WTC11 (cell line): ENCODE data around the gene LIMA1. TPM values are rescaled to one million over a fixed set of nuclear protein-coding genes. Genes with fewer than 3 reads are reported as not detected.
A peak's percentile ranks its signal among the peaks of the same experiment; 100 is the strongest.

Experiments used
- ATAC-seq: fragments of 200-7000 bp; cut with Tn5 transposase; 2 replicates; pipeline ENCODE4 v1.10.0; 2021; ENCODE audit warnings: mild to moderate bottlenecking, moderate library complexity
- CTCF ChIA-PET: fragments of 300-600 bp; sonication (Branson Sonifier 250); formaldehyde crosslinking; loops from one replicate; lab custom pipeline; 2021; ENCODE audit warnings: antibody characterized with exemption; lab: Charles Lee
- POLR2A ChIA-PET: fragments of 350-600 bp; sonication (Branson Sonifier 250); formaldehyde crosslinking; loops from one replicate; lab custom pipeline; 2021; ENCODE audit warnings: antibody characterized with exemption; lab: Charles Lee
- DNase-seq: peaks from one replicate; pipeline ENCODE4 v3.0.0; 2021; ENCODE audit warnings: low spot score
- H3K27ac Mint-ChIP-seq: 2 replicates; pipeline ENCODE4 v1.8.0; 2021; ENCODE audit warnings: mixed read lengths
- H3K27me3 Mint-ChIP-seq: 2 replicates; pipeline ENCODE4 v1.8.0; 2021; ENCODE audit warnings: low read depth, mild to moderate bottlenecking, moderate library complexity, mixed read lengths
- H3K36me3 Mint-ChIP-seq: 2 replicates; pipeline ENCODE4 v1.8.0; 2021; ENCODE audit warnings: mixed read lengths
- H3K4me1 Mint-ChIP-seq: 2 replicates; pipeline ENCODE4 v1.8.0; 2022; ENCODE audit warnings: mixed read lengths
- H3K4me3 Mint-ChIP-seq: 2 replicates; pipeline ENCODE4 v1.8.0; 2021; ENCODE audit warnings: mild to moderate bottlenecking, moderate library complexity, mixed read lengths
- H3K9me3 Mint-ChIP-seq: 2 replicates; pipeline ENCODE4 v1.8.0; 2021; ENCODE audit warnings: mixed read lengths
- ATF6 ChIP-seq: sonication (generic); formaldehyde crosslinking; IDR thresholded peaks from 2 replicates; pipeline ENCODE4 v1.8.1; 2023; ENCODE audit warnings: mild to moderate bottlenecking, missing genetic modification reagents
- FOXP4 ChIP-seq: sonication (generic); formaldehyde crosslinking; IDR thresholded peaks from 2 replicates; pipeline ENCODE4 v1.8.0; 2022; ENCODE audit warnings: mild to moderate bottlenecking, missing genetic modification reagents
- MYBL2 ChIP-seq: sonication (generic); formaldehyde crosslinking; IDR thresholded peaks from 2 replicates; pipeline ENCODE4 v1.8.1; 2023; ENCODE audit warnings: mild to moderate bottlenecking, moderate library complexity, missing genetic modification reagents
- NR1H2 ChIP-seq: sonication (generic); formaldehyde crosslinking; IDR thresholded peaks from 2 replicates; pipeline ENCODE4 v1.9.0; 2021; ENCODE audit warnings: mild to moderate bottlenecking, moderate library complexity, missing genetic modification reagents
- PREB ChIP-seq: sonication (generic); formaldehyde crosslinking; IDR thresholded peaks from 2 replicates; pipeline ENCODE4 v1.8.1; 2022; ENCODE audit warnings: mild to moderate bottlenecking, missing genetic modification reagents, moderate library complexity, borderline replicate concordance
- RELA ChIP-seq: sonication (generic); formaldehyde crosslinking; IDR thresholded peaks from 2 replicates; pipeline ENCODE4 v1.8.1; 2022; ENCODE audit warnings: missing genetic modification reagents, mild to moderate bottlenecking, borderline replicate concordance
- TEAD4 ChIP-seq: sonication (generic); formaldehyde crosslinking; IDR thresholded peaks from 2 replicates; pipeline ENCODE4 v1.8.0; 2022; ENCODE audit warnings: mild to moderate bottlenecking, missing genetic modification reagents
- ZNF263 ChIP-seq: sonication (generic); formaldehyde crosslinking; IDR thresholded peaks from 2 replicates; pipeline ENCODE4 v1.8.1; 2022; ENCODE audit warnings: low read depth, mild to moderate bottlenecking, moderate library complexity, missing genetic modification reagents
- total RNA-seq: library from RNA; stranded (reverse); gene quantifications from 3 replicates; pipeline ENCODE4 v1.2.3, GENCODE V29; 2021
- TF ChIP-seq, protein P1 (sequence below): sonication (generic); formaldehyde crosslinking; IDR thresholded peaks from 2 replicates; pipeline ENCODE4 v1.8.1; 2023; ENCODE audit warnings: mild to moderate bottlenecking, moderate library complexity, missing genetic modification reagents
- TF ChIP-seq, protein P2 (sequence below): sonication (generic); formaldehyde crosslinking; IDR thresholded peaks from 2 replicates; pipeline ENCODE4 v1.8.0; 2023; ENCODE audit warnings: missing genetic modification reagents
- TF ChIP-seq, protein P3 (sequence below): sonication (generic); formaldehyde crosslinking; IDR thresholded peaks from 2 replicates; pipeline ENCODE4 v1.8.1; 2023; ENCODE audit warnings: mild to moderate bottlenecking, missing genetic modification reagents, moderate library complexity
- TF ChIP-seq, protein P4 (sequence below): sonication (generic); formaldehyde crosslinking; IDR thresholded peaks from 2 replicates; pipeline ENCODE4 v1.8.1; 2022; ENCODE audit warnings: low read depth, mild to moderate bottlenecking, moderate library complexity, missing genetic modification reagents, borderline replicate concordance

Gene LIMA1
- total RNA-seq, 1 experiment from 2014 or later, result 41.2 TPM

DNA sequence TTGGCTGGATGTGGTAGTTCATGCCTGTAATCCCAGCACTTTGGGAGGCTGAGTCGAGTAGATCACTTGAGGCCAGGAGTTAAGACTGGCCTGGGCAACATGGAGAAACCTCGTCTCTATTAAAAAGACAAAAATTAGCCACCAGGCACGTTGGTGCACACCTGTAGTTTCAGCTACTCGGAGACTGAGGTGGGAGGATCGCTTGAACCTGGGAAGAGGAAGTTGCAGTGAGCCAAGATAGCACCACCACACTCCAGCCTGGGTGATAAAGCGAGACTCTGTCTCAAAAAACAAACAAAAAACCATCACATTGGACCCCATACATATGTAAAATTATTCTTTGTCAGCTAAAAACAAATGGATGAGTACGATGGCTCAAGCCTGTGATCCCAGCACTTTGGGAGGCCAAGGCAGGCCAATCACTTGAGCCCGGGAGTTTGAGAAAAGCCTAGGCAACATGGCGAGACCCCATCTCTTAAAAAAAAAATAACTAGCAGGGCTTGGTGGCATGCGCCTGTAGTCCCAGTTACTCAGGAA is 43.9 kb downstream of the LIMA1 start:
- Mint-ChIP-seq H3K9me3 (no peaks in the 10 kb centered on the region), H3K4me3 (no peak overlapping the region), H3K27ac (no peak overlapping the region), H3K4me1 (peaks cover 8% of the 10 kb centered on the region), H3K36me3 (no peaks in the 10 kb centered on the region), H3K27me3 (no peaks in the 10 kb centered on the region)
- TF ChIP-seq, protein P1, sequence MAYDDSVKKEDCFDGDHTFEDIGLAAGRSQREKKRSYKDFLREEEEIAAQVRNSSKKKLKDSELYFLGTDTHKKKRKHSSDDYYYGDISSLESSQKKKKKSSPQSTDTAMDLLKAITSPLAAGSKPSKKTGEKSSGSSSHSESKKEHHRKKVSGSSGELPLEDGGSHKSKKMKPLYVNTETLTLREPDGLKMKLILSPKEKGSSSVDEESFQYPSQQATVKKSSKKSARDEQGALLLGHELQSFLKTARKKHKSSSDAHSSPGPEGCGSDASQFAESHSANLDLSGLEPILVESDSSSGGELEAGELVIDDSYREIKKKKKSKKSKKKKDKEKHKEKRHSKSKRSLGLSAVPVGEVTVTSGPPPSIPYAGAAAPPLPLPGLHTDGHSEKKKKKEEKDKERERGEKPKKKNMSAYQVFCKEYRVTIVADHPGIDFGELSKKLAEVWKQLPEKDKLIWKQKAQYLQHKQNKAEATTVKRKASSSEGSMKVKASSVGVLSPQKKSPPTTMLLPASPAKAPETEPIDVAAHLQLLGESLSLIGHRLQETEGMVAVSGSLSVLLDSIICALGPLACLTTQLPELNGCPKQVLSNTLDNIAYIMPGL, result no peak
- TF ChIP-seq, protein P2, sequence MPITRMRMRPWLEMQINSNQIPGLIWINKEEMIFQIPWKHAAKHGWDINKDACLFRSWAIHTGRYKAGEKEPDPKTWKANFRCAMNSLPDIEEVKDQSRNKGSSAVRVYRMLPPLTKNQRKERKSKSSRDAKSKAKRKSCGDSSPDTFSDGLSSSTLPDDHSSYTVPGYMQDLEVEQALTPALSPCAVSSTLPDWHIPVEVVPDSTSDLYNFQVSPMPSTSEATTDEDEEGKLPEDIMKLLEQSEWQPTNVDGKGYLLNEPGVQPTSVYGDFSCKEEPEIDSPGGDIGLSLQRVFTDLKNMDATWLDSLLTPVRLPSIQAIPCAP, result no peak
- DNase-seq, result no peak
- ChIA-PET POLR2A (no interaction called here), CTCF (interaction anchor here (1.0 kb wide), 1 partner anchor 128 kb away, joined by 3 read pairs; no protein-coding TSS in a partner anchor)
- no peak for ATAC-seq

GRCh38 chr12:50234347-50234746 is 49.0 kb downstream of the LIMA1 start:
- Mint-ChIP-seq H3K36me3 (no peaks in the 10 kb centered on the region), H3K27ac (no peak overlapping the region), H3K4me3 (no peak overlapping the region), H3K9me3 (no peaks in the 10 kb centered on the region), H3K4me1 (peaks cover 5% of the 10 kb centered on the region), H3K27me3 (no peaks in the 10 kb centered on the region)
- POLR2A ChIA-PET, result no interaction called here
- no peak for DNase-seq
- TF ChIP-seq TEAD4 (CRISPR knock-in tag), result no peak
- TF ChIP-seq ATF6 (CRISPR knock-in tag), result no peak
- no peak for TF ChIP-seq FOXP4 (CRISPR knock-in tag)
- no peak for TF ChIP-seq RELA
- TF ChIP-seq, protein P3, sequence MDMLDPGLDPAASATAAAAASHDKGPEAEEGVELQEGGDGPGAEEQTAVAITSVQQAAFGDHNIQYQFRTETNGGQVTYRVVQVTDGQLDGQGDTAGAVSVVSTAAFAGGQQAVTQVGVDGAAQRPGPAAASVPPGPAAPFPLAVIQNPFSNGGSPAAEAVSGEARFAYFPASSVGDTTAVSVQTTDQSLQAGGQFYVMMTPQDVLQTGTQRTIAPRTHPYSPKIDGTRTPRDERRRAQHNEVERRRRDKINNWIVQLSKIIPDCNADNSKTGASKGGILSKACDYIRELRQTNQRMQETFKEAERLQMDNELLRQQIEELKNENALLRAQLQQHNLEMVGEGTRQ (CRISPR knock-in tag), result no peak
- TF ChIP-seq NR1H2 (CRISPR knock-in tag), result no peak
- CTCF ChIA-PET, result interaction anchor here (0.7 kb wide), 2 partner anchors 85 to 168 kb away, joined by 4 to 6 read pairs; no protein-coding TSS in a partner anchor
- peak; percentile 74 for ATAC-seq

GRCh38 chr12:50232771-50233209 is 50.5 kb downstream of the LIMA1 start:
- no peak overlapping the region for H3K4me3 Mint-ChIP-seq
- ATAC-seq (no peak), DNase-seq (no peak)
- ChIA-PET POLR2A (interaction anchor here (1.0 kb wide), 1 partner anchor 10 kb away, joined by 3 read pairs; no protein-coding TSS in a partner anchor), CTCF (no interaction called here)
- H3K36me3 Mint-ChIP-seq, result no peaks in the 10 kb centered on the region
- no peaks in the 10 kb centered on the region for H3K27me3 Mint-ChIP-seq
- no peaks in the 10 kb centered on the region for H3K9me3 Mint-ChIP-seq
- no peaks in the 10 kb centered on the region; the same call in 1 of the 2 replicates for H3K4me1 Mint-ChIP-seq
- no peak overlapping the region; the same call in 1 of the 2 replicates for H3K27ac Mint-ChIP-seq
- TF ChIP-seq MYBL2 (CRISPR knock-in tag) (no peak), PREB (no peak), ZNF263 (CRISPR knock-in tag) (no peak)
- TF ChIP-seq, protein P4, sequence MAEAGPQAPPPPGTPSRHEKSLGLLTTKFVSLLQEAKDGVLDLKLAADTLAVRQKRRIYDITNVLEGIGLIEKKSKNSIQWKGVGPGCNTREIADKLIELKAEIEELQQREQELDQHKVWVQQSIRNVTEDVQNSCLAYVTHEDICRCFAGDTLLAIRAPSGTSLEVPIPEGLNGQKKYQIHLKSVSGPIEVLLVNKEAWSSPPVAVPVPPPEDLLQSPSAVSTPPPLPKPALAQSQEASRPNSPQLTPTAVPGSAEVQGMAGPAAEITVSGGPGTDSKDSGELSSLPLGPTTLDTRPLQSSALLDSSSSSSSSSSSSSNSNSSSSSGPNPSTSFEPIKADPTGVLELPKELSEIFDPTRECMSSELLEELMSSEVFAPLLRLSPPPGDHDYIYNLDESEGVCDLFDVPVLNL (CRISPR knock-in tag), result no peak
- TF ChIP-seq, all 79 proteins: peak for 0
